Right atrium auricular region (tissue), 2 donors: ENCODE data around the gene NT5M. TPM values are rescaled to one million over a fixed set of nuclear protein-coding genes. Genes with fewer than 3 reads are reported as not detected.

ENCODE experiments used
- DNase-seq: peaks from one replicate; pipeline ENCODE4 v3.0.0-alpha.2; 2019; ENCODE audit warnings: low spot score
- H3K27ac ChIP-seq, 2 donors: fragments of 200-600 bp; sonication (generic); 1 replicate in 1 of 2; 2 replicates in 1 of 2; pipeline ENCODE4 v1.5.1; 2016 to 2019
- H3K27me3 ChIP-seq, 2 donors: fragments of 200-600 bp; sonication (generic); one replicate each; pipeline versions ENCODE4 v1.5.1 to v1.6.0; 2017 to 2019
- H3K36me3 ChIP-seq: fragments of 200-600 bp; sonication (generic); one replicate; pipeline ENCODE4 v1.5.1; 2016
- H3K4me1 ChIP-seq, 2 donors: fragments of 200-600 bp; sonication (generic); one replicate each; pipeline versions ENCODE4 v1.5.1 to v1.6.0; 2017 to 2019
- H3K4me3 ChIP-seq, 2 donors: fragments of 200-600 bp; sonication (generic); 1 replicate in 1 of 2; 2 replicates in 1 of 2; pipeline ENCODE4 v1.5.1; 2017 to 2019; ENCODE audit warnings: mild to moderate bottlenecking in 1 of 2, moderate library complexity in 1 of 2
- H3K9me3 ChIP-seq, 2 donors: fragments of 200-600 bp; sonication (generic); one replicate each; pipeline ENCODE4 v1.5.1; 2019
- total RNA-seq, 2 donors: library from RNA; depleted of rRNA; stranded (reverse); fragments of >200 nt; gene quantifications; one replicate each; pipeline ENCODE4 v1.1.0, GENCODE V29; 2016
- TF ChIP-seq, protein P1 (sequence below), 2 donors: fragments of 200-600 bp; sonication (generic); IDR thresholded peaks; one replicate each; pipeline ENCODE4 v1.5.1; 2019; ENCODE audit warnings: antibody characterized with exemption in 2 of 2

The NT5M gene
- total RNA-seq, 2 donors from 2014 or later: 4.3 to 6.7 TPM

DNA sequence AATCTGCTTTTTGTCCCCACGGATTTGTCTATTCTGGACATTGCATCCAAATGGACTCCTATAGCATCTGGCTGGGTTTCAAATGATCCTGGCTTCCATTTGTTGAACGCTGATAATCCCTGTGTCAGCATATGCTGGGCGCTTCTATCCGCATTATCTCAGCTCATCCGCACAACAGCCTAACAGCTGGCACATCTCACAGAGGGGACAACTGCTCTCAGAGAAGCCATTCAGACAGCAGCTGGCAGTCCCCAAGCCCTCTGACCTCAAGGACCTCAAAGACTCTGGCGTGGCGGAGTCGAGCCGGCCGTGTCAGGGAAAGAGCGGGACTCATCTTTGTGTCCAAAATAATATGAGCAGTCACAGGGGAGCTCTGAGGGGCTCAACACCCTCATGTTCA, 82.3 kb downstream of the NT5M start:
- no peak overlapping the region for H3K4me3 ChIP-seq
- no peak for DNase-seq
- H3K27me3 ChIP-seq: no peaks in the 10 kb centered on the region
- no peaks in the 10 kb centered on the region for H3K36me3 ChIP-seq
- H3K4me1 ChIP-seq: no peaks in the 10 kb centered on the region
- no peaks in the 10 kb centered on the region for H3K9me3 ChIP-seq
- H3K27ac ChIP-seq: peak overlapping the region in 1 of 2 donors; percentile 36
- TF ChIP-seq, protein P1, sequence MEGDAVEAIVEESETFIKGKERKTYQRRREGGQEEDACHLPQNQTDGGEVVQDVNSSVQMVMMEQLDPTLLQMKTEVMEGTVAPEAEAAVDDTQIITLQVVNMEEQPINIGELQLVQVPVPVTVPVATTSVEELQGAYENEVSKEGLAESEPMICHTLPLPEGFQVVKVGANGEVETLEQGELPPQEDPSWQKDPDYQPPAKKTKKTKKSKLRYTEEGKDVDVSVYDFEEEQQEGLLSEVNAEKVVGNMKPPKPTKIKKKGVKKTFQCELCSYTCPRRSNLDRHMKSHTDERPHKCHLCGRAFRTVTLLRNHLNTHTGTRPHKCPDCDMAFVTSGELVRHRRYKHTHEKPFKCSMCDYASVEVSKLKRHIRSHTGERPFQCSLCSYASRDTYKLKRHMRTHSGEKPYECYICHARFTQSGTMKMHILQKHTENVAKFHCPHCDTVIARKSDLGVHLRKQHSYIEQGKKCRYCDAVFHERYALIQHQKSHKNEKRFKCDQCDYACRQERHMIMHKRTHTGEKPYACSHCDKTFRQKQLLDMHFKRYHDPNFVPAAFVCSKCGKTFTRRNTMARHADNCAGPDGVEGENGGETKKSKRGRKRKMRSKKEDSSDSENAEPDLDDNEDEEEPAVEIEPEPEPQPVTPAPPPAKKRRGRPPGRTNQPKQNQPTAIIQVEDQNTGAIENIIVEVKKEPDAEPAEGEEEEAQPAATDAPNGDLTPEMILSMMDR (IDR thresholded peaks at IDR 0.05): no peak

DNA sequence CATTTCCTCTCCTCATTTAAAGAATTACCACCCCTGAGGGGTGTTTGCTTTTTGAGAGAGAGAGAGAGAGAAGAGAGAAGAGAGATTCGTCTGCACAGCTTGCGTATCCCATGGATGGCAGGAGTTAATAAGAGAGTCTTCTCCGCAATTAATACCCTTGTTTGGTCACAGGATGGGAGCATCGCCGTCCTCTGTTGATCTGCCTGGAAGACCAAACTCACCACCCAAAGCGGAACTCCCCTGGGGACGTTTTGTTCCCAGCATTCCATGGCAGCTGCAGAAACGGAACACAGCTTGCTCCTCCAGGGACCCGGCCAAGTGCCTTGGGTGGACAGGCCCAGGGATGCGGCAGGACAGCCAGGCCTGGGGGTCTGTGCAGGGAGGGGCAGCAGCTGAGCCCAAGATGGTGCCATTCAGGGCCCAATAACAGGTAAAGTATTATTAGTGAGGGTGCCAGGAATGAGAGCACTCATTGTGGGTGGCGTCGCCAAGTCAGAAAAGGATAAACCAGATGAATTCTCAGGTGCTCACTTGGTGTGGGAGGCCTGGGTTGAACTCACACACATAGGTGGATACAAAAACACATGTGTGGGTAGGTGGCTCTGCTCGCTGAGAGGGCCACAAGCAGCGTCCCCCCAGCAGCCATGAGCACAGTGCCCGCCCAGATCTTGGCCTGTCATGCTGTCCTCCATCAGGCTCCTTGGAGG, 83.1 kb downstream of the NT5M start:
- TF ChIP-seq, protein P1 (IDR thresholded peaks at IDR 0.05): no peak
- Histone ChIP-seq H3K27me3 (no peaks in the 10 kb centered on the region), H3K4me3 (no peak overlapping the region), H3K36me3 (no peaks in the 10 kb centered on the region), H3K4me1 (no peaks in the 10 kb centered on the region), H3K27ac (peak overlapping the region in 1 of 2 donors; percentile 36), H3K9me3 (no peaks in the 10 kb centered on the region)
- DNase-seq: no peak

DNA sequence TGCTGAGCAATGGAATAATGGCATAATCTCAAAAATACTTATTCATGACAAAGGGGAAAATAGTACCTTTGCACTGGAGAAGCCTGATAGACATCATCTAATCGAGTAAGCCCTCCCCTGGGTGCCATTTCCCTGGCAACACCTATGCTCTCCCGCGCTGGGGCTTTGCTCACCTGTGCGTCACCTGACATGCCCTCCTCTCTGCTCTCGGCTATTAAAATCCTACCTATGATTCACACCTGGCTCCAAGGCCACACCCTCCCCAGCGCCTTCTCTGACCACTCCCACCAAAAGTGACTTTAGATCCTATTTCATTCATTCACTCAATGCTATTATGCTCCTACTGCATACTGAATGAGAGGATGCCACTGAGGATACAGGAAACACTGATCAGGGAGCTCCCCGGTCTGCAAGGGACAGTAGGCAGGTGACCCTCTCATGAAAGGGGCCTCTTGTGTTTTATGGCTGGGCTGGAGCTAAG, 83.9 kb downstream of the NT5M start:
- H3K27me3 ChIP-seq: no peaks in the 10 kb centered on the region
- no peaks in the 10 kb centered on the region for H3K36me3 ChIP-seq
- H3K27ac ChIP-seq: no peak overlapping the region
- no peak for DNase-seq
- H3K9me3 ChIP-seq: no peaks in the 10 kb centered on the region
- TF ChIP-seq, protein P1 (IDR thresholded peaks at IDR 0.05): no peak
- no peaks in the 10 kb centered on the region for H3K4me1 ChIP-seq
- H3K4me3 ChIP-seq: no peak overlapping the region

DNA sequence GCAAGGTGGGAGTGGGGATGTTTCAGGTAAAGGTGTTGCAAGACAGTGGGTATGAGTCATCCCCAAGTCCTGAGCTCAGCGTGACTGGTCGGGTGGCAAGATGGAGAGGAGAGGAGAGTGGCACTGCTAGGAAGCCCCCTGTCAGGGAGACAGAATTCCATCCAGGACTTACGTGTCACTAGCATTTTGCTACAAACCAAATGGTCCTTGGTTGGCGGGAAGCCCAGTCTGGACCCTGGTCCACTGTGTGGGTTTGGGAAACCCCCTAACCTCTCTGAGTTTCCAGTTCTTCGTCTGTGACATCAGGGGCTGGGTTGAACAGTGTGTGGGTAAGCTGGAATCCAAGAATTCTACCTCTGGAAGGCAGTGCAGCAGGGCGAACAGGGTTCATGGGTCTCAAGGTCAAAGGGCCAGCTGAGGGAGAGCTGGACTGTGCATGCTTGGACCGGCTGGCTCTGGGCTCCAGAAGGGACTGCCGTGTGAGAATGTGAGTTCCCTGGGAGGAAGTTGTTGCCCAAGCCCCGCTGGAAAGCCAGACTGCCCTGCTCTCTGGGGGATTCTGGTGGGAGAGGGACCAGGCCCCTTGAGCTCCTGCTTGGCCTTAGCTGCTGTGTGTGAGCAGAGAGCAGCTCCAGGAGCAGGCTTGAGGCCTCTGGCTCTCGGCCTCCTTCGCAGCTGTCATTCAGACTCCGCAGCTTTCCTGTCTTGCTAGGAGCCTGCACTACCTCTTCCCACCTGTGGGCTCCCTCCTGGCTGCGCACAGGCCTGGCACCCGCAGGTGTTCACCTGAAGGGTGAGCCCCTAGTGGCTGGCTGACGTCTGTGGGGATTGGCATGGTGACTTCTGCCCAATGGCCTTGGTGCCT, 84.6 kb downstream of the NT5M start:
- TF ChIP-seq, protein P1 (IDR thresholded peaks at IDR 0.05): no peak
- Histone ChIP-seq H3K4me1 (no peaks in the 10 kb centered on the region), H3K4me3 (no peak overlapping the region), H3K9me3 (no peaks in the 10 kb centered on the region), H3K27me3 (no peaks in the 10 kb centered on the region), H3K36me3 (no peaks in the 10 kb centered on the region), H3K27ac (no peak overlapping the region)
- DNase-seq: no peak

DNA sequence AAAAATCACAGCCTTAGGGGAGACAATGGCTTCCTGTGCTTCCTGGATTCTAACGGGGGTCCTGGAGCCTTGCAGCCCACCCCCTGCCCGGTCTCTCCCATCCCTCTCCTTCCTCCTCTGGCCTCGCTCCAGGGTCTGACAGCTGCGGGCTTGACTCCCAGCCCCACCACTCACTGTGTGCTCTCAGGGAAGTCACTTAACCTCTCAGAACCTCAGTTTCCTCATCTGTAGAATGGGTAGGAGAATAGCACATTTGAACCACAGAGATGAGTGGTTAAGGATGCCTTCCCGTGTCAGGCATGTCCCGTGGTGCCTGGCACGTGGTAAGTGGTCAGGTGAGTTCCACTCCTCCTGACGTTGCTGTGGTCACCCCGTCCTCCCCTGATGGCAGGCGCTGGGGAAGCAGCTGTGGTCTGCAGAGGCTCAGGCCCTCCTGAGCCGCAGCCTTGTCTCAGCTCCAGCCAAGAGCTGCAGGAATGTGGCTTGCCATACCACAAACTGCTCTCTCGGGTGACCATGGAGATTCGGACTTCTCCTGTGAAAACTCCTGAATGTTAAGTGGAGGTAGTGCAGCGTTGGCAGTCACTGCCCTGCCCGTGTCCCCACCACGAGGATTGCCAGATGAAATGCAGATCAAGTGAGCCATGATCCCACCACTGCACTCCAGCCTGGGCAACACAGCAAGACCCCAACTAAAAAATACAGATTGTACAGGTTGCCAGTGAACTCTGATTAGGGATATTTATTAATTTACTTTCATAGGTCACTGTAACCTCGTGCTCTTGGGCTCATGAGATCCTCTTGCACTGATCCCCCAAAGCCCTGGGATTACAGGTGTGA, 85.7 kb downstream of the NT5M start:
- Histone ChIP-seq H3K9me3 (no peaks in the 10 kb centered on the region), H3K27ac (no peak overlapping the region), H3K4me3 (no peak overlapping the region), H3K27me3 (no peaks in the 10 kb centered on the region), H3K4me1 (no peaks in the 10 kb centered on the region), H3K36me3 (no peaks in the 10 kb centered on the region)
- DNase-seq: no peak
- TF ChIP-seq, protein P1 (IDR thresholded peaks at IDR 0.05): no peak
